Measurements from ENCODE around the gene ACOT6. TPM values are rescaled to one million over a fixed set of nuclear protein-coding genes. Genes with fewer than 3 reads are reported as not detected.
"Not testable (repeated sequence)": the region's sequence is repeated elsewhere in the genome, so short reads cannot be mapped to it uniquely, and the experiment has no call there.

ACOT6 gene
- total RNA-seq = not detected

- ChIA-PET CTCF (interaction anchor here (0.7 to 1.4 kb wide), 3 partner anchors 14 to 42 kb away, joined by 3 to 5 read pairs (median 4); no protein-coding TSS in a partner anchor), POLR2A (interaction anchor here (0.5 to 1.7 kb wide), 6 partner anchors 20 to 1681 kb away, joined by 3 to 8 read pairs (median 4); partner anchors contain the start of genes ACOT2, ACOT4 and RIOX1)
Observed at GRCh38 chr14:73612339-73613045, at the start of gene ACOT6. Gene ACOT6 (plus strand): TSS chr14:73612517. CDS start chr14:73612572, 55 bp downstream.

- POLR2A ChIA-PET, CTCF ChIA-PET: not testable (repeated sequence)
Observed at GRCh38 chr14:73562696-73563095, 49.6 kb upstream of the ACOT6 start.

GRCh38 chr14:73566431-73566830, 45.9 kb upstream of the ACOT6 start:
- POLR2A ChIA-PET = not testable (repeated sequence)
- CTCF ChIA-PET = interaction anchor here (1.3 kb wide), 1 partner anchor 58 kb away, joined by 3 read pairs; no protein-coding TSS in a partner anchor

GRCh38 chr14:73566935-73567334, 45.4 kb upstream of the ACOT6 start:
- POLR2A ChIA-PET = interaction anchor here (1.1 kb wide), 1 partner anchor 109 kb away, joined by 6 read pairs; the partner anchor contains the start of gene NUMB
- CTCF ChIA-PET = interaction anchor here (0.6 to 1.3 kb wide), 2 partner anchors 59 to 221 kb away, joined by 3 read pairs; no protein-coding TSS in a partner anchor

- CTCF ChIA-PET = interaction anchor here (0.6 kb wide), 1 partner anchor 220 kb away, joined by 3 read pairs; no protein-coding TSS in a partner anchor
- POLR2A ChIA-PET = interaction anchor here (1.1 kb wide), 1 partner anchor 109 kb away, joined by 6 read pairs; the partner anchor contains the start of gene NUMB
Observed at GRCh38 chr14:73567358-73567757, 45.0 kb upstream of the ACOT6 start.

GRCh38 chr14:73567951-73568885, 44.1 kb upstream of the ACOT6 start:
- ChIA-PET POLR2A (interaction anchor here (0.5 to 1.6 kb wide), 10 partner anchors 24 to 433 kb away, joined by 3 to 8 read pairs (median 5); partner anchors contain the start of genes ACOT6, NUMB and RIOX1), CTCF (interaction anchor here (0.5 to 1.1 kb wide), 4 partner anchors 8 to 621 kb away, joined by 3 to 4 read pairs (median 3); no protein-coding TSS in a partner anchor)

- CTCF ChIA-PET = interaction anchor here (0.5 to 1.8 kb wide), 4 partner anchors 9 to 70 kb away, joined by 3 to 5 read pairs (median 4); no protein-coding TSS in a partner anchor
- POLR2A ChIA-PET = interaction anchor here (0.5 to 1.6 kb wide), 9 partner anchors 24 to 509 kb away, joined by 3 to 8 read pairs (median 5); partner anchors contain the start of genes ACOT6 and RIOX1
Observed at GRCh38 chr14:73568886-73569184, 43.5 kb upstream of the ACOT6 start.

- POLR2A ChIA-PET = interaction anchor here (0.5 to 1.6 kb wide), 15 partner anchors 23 to 733 kb away, joined by 3 to 8 read pairs (median 5); partner anchors contain the start of genes ACOT6, DNAL1 and RIOX1
- CTCF ChIA-PET = interaction anchor here (0.5 to 2.3 kb wide), 12 partner anchors 10 to 317 kb away, joined by 3 to 11 read pairs (median 4); partner anchors contain the start of genes RIOX1 and ZNF410
Observed at GRCh38 chr14:73569185-73569958, 42.9 kb upstream of the ACOT6 start, which contains the start of gene ACOT2. Gene ACOT2 (plus strand): TSS chr14:73569213. CDS start chr14:73569241, 28 bp downstream.

- ChIA-PET POLR2A (interaction anchor here (0.7 to 1.4 kb wide), 8 partner anchors 22 to 189 kb away, joined by 3 to 7 read pairs (median 5); partner anchors contain the start of genes ACOT6, DNAL1 and RIOX1), CTCF (interaction anchor here (0.7 to 2.3 kb wide), 14 partner anchors 8 to 513 kb away, joined by 3 to 11 read pairs (median 4); no protein-coding TSS in a partner anchor)
Observed at GRCh38 chr14:73570913-73571312, 41.4 kb upstream of the ACOT6 start.

GRCh38 chr14:73573034-73573433, 39.3 kb upstream of the ACOT6 start:
- CTCF ChIA-PET = not testable (repeated sequence)

GRCh38 chr14:73573740-73574139, 38.6 kb upstream of the ACOT6 start:
- POLR2A ChIA-PET, CTCF ChIA-PET: not testable (repeated sequence)

More at GRCh38 chr14:73573034-73573433, 39.3 kb upstream of the ACOT6 start:
- POLR2A ChIA-PET = not testable (repeated sequence)

GRCh38 chr14:73574251-73574650, 38.1 kb upstream of the ACOT6 start:
- POLR2A ChIA-PET = not testable (repeated sequence)

GRCh38 chr14:73576391-73576790, 35.9 kb upstream of the ACOT6 start:
- ChIA-PET CTCF (no interaction called here), POLR2A (no interaction called here)

More at GRCh38 chr14:73574251-73574650, 38.1 kb upstream of the ACOT6 start:
- CTCF ChIA-PET = not testable (repeated sequence)

GRCh38 chr14:73577214-73577613, 35.1 kb upstream of the ACOT6 start:
- CTCF ChIA-PET = interaction anchor here (0.7 kb wide), 1 partner anchor 72 kb away, joined by 3 read pairs; no protein-coding TSS in a partner anchor
- POLR2A ChIA-PET = not testable (repeated sequence)

- CTCF ChIA-PET = not testable (repeated sequence)
Observed at GRCh38 chr14:73582102-73582979, 30.0 kb upstream of the ACOT6 start.

GRCh38 chr14:73588695-73589094, 23.6 kb upstream of the ACOT6 start:
- ChIA-PET CTCF (no interaction called here), POLR2A (no interaction called here)

More at GRCh38 chr14:73582102-73582979, 30.0 kb upstream of the ACOT6 start:
- POLR2A ChIA-PET = not testable (repeated sequence)

GRCh38 chr14:73589116-73589515, 23.2 kb upstream of the ACOT6 start:
- POLR2A ChIA-PET = interaction anchor here (1.0 kb wide), 1 partner anchor 23 kb away, joined by 3 read pairs; the partner anchor contains the start of gene ACOT6
- CTCF ChIA-PET = interaction anchor here (1.0 kb wide), 1 partner anchor 18 kb away, joined by 4 read pairs; no protein-coding TSS in a partner anchor
